Astrocyte (in vitro differentiated cells and primary cell): ENCODE data around the gene MCL1. TPM values are rescaled to one million over a fixed set of nuclear protein-coding genes. Genes with fewer than 3 reads are reported as not detected.
"Not testable (repeated sequence)": the region's sequence is repeated elsewhere in the genome, so short reads cannot be mapped to it uniquely, and the experiment has no call there.

Source experiments
- DNase-seq: peaks from one replicate; pipeline ENCODE4 v3.0.0-alpha.2; 2010; ENCODE audit warnings: low read depth
- FAIRE-seq: peaks from 2 replicates; lab custom pipeline; 2011; peaks lifted over from hg19 to GRCh38; lab: Jason Lieb, UNC
- H2AFZ ChIP-seq: 2 replicates; pipeline ENCODE4 v1.6.0; 2012; ENCODE audit warnings: low read depth, low read length, inconsistent platforms
- H3K27ac ChIP-seq: 2 replicates; pipeline ENCODE4 v1.5.1; 2011; ENCODE audit warnings: low read depth, low read length, inconsistent platforms
- H3K27me3 ChIP-seq: 2 replicates; pipeline ENCODE4 v1.6.0; 2011; ENCODE audit warnings: low read length, inconsistent platforms; ENCODE audit not compliant: insufficient read depth
- H3K36me3 ChIP-seq: 2 replicates; pipeline ENCODE4 v1.5.1; 2011; ENCODE audit warnings: low read length, inconsistent platforms; ENCODE audit not compliant: insufficient read depth
- H3K4me1 ChIP-seq: 2 replicates; pipeline ENCODE4 v1.5.1; 2011; ENCODE audit warnings: low read length, inconsistent platforms; ENCODE audit not compliant: insufficient read depth
- H3K4me2 ChIP-seq: 2 replicates; pipeline ENCODE4 v1.6.0; 2012; ENCODE audit warnings: low read length, inconsistent platforms
- H3K4me3 ChIP-seq: 2 replicates; pipeline ENCODE4 v1.5.1; 2011; ENCODE audit warnings: low read depth, mild to moderate bottlenecking, low read length, inconsistent platforms; ENCODE audit not compliant: insufficient read depth
- H3K79me2 ChIP-seq: 2 replicates; pipeline ENCODE4 v1.6.0; 2012; ENCODE audit warnings: mild to moderate bottlenecking, low read length, inconsistent platforms; ENCODE audit not compliant: insufficient read depth
- H3K9ac ChIP-seq: 2 replicates; pipeline ENCODE4 v1.6.0; 2012; ENCODE audit warnings: mild to moderate bottlenecking, low read length, inconsistent platforms
- H3K9me3 ChIP-seq: 2 replicates; pipeline ENCODE4 v1.5.1; 2012; ENCODE audit warnings: low read depth, mild to moderate bottlenecking, low read length, inconsistent platforms; ENCODE audit not compliant: insufficient read depth
- H4K20me1 ChIP-seq: 2 replicates; pipeline ENCODE4 v1.6.0; 2012; ENCODE audit warnings: low read length, inconsistent platforms; ENCODE audit not compliant: insufficient read depth
- H3K27ac Mint-ChIP-seq: one replicate; pipeline ENCODE4 v1.8.0; 2021; ENCODE audit warnings: mild to moderate bottlenecking, mixed read lengths; ENCODE audit not compliant: unreplicated experiment
- H3K27me3 Mint-ChIP-seq: one replicate; pipeline ENCODE4 v1.8.0; 2021; ENCODE audit warnings: low read depth, mixed read lengths; ENCODE audit not compliant: unreplicated experiment
- H3K36me3 Mint-ChIP-seq: one replicate; pipeline ENCODE4 v1.8.0; 2021; ENCODE audit warnings: low read depth, mixed read lengths; ENCODE audit not compliant: unreplicated experiment
- H3K4me1 Mint-ChIP-seq: one replicate; pipeline ENCODE4 v1.8.0; 2021; ENCODE audit warnings: low read depth, mixed read lengths; ENCODE audit not compliant: unreplicated experiment
- H3K4me3 Mint-ChIP-seq: one replicate; pipeline ENCODE4 v1.8.0; 2021; ENCODE audit warnings: mild to moderate bottlenecking, moderate library complexity, mixed read lengths; ENCODE audit not compliant: unreplicated experiment
- H3K9me3 Mint-ChIP-seq: one replicate; pipeline ENCODE4 v1.8.0; 2021; ENCODE audit warnings: mild to moderate bottlenecking, mixed read lengths; ENCODE audit not compliant: unreplicated experiment
- EZH2 ChIP-seq: IDR thresholded peaks from 2 replicates; pipeline ENCODE4 v1.6.1; 2012; ENCODE audit warnings: mild to moderate bottlenecking, low read length, inconsistent platforms; ENCODE audit not compliant: insufficient read depth
- total RNA-seq: library from RNA; stranded (reverse); gene quantifications from 2 replicates; pipeline ENCODE4 v1.2.1, GENCODE V29; 2021
- TF ChIP-seq, protein P1 (sequence below): IDR thresholded peaks from 2 replicates; pipeline ENCODE4 v1.5.1; 2011; ENCODE audit warnings: low read depth, mild to moderate bottlenecking, inconsistent platforms, low read length, moderate library complexity; ENCODE audit not compliant: insufficient read depth

MCL1 gene
- total RNA-seq, 1 donor from 2014 or later: 210 TPM

DNA sequence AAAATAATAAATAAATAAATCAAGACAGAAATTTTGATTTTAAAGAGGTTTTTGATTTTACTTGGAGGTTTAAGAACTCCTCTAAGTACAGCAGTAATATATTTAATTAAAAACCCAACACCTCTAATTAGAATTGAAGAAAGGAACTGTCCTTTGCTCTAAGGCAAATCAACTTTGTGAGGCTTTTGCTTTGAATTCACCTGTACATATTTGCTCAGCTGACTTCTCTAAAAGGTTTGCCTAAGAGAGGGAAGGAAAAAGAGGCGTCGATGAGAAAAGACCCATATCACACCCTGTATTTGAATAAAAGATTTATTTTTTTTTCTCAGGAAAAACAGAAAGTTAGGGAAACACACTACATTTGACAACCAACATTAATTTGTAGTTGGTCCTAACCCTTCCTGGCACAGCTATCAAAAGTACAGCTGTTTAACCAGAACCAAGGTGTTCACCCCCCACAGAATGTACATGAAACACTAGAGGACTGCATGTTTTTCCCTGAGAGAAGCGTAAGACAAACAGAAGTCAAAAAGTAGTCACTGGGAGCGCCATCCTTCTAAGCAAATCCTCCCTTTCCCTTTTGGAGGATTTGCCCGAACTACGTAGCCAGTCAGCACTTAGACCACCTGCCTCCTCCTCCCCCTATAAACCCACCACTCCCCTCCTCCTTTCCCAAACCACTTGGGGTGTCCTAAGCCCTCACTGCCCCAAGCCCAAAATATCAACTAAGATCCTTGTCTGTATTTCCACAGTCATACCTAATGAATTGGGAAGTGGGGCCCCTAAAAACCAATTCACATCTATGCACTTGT lies 4.9 kb downstream of the MCL1 start:
- Histone ChIP-seq H3K79me2 (peaks cover 92% of the 10 kb centered on the region), H3K27me3 (no peaks in the 10 kb centered on the region), H3K27ac (peak overlapping the region; percentile 98), H3K4me2 (peak overlapping the region; percentile 96), H4K20me1 (peaks cover 91% of the 10 kb centered on the region), H3K9ac (peak overlapping the region; percentile 98), H2AFZ (no peak overlapping the region), H3K4me3 (peak overlapping the region; percentile 98), H3K36me3 (peaks cover 56% of the 10 kb centered on the region), H3K9me3 (no peaks in the 10 kb centered on the region), H3K4me1 (peaks cover 43% of the 10 kb centered on the region)
- no peaks in the 10 kb centered on the region for H3K9me3 Mint-ChIP-seq
- peaks cover 51% of the 10 kb centered on the region for H3K36me3 Mint-ChIP-seq
- peaks cover 30% of the 10 kb centered on the region for H3K4me1 Mint-ChIP-seq
- DNase-seq (no peak), FAIRE-seq (no peak)
- no peaks in the 10 kb centered on the region for H3K27me3 Mint-ChIP-seq
- peak overlapping the region; percentile 93 for H3K27ac Mint-ChIP-seq
- peak overlapping the region; percentile 100 for H3K4me3 Mint-ChIP-seq
- no peak for TF ChIP-seq EZH2
- TF ChIP-seq, protein P1, sequence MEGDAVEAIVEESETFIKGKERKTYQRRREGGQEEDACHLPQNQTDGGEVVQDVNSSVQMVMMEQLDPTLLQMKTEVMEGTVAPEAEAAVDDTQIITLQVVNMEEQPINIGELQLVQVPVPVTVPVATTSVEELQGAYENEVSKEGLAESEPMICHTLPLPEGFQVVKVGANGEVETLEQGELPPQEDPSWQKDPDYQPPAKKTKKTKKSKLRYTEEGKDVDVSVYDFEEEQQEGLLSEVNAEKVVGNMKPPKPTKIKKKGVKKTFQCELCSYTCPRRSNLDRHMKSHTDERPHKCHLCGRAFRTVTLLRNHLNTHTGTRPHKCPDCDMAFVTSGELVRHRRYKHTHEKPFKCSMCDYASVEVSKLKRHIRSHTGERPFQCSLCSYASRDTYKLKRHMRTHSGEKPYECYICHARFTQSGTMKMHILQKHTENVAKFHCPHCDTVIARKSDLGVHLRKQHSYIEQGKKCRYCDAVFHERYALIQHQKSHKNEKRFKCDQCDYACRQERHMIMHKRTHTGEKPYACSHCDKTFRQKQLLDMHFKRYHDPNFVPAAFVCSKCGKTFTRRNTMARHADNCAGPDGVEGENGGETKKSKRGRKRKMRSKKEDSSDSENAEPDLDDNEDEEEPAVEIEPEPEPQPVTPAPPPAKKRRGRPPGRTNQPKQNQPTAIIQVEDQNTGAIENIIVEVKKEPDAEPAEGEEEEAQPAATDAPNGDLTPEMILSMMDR: no peak

DNA sequence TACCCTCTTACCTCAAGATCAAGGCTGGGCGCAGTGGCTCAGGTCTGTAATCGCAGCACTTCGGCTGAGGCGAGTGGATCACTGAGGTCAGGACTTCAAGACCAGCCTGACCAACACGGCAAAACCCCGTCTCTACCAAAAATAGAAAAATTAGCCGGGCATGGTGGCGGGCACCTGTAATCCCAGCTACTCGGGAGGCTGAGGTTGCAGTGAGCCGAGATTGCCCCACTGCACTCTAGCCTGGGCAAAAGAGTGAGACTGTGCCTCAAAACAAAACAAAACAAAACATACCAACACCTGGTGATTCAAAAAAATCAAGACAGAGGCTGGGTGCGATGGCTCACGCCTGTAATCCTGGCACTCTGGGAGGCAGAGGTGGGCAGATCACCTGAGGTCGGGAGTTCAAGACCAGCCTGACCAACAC lies 5.8 kb downstream of the MCL1 start:
- not testable (repeated sequence) for H3K9me3 ChIP-seq, H3K9me3 Mint-ChIP-seq, H3K27me3 Mint-ChIP-seq, FAIRE-seq, H2AFZ ChIP-seq, DNase-seq, H3K27me3 ChIP-seq
- peaks cover 56% of the 10 kb centered on the region for H3K36me3 ChIP-seq
- Mint-ChIP-seq H3K4me3 (peak overlapping the region; percentile 100), H3K27ac (peak overlapping the region; percentile 99), H3K36me3 (peaks cover 52% of the 10 kb centered on the region), H3K4me1 (peaks cover 35% of the 10 kb centered on the region)
- H3K79me2 ChIP-seq: peaks cover 85% of the 10 kb centered on the region
- H4K20me1 ChIP-seq: peaks cover 91% of the 10 kb centered on the region
- H3K27ac ChIP-seq: peak overlapping the region; percentile 54
- peak overlapping the region; percentile 35 for H3K4me3 ChIP-seq
- peak overlapping the region; percentile 68 for H3K4me2 ChIP-seq
- H3K9ac ChIP-seq: peak overlapping the region; percentile 40
- H3K4me1 ChIP-seq: peaks cover 50% of the 10 kb centered on the region

DNA sequence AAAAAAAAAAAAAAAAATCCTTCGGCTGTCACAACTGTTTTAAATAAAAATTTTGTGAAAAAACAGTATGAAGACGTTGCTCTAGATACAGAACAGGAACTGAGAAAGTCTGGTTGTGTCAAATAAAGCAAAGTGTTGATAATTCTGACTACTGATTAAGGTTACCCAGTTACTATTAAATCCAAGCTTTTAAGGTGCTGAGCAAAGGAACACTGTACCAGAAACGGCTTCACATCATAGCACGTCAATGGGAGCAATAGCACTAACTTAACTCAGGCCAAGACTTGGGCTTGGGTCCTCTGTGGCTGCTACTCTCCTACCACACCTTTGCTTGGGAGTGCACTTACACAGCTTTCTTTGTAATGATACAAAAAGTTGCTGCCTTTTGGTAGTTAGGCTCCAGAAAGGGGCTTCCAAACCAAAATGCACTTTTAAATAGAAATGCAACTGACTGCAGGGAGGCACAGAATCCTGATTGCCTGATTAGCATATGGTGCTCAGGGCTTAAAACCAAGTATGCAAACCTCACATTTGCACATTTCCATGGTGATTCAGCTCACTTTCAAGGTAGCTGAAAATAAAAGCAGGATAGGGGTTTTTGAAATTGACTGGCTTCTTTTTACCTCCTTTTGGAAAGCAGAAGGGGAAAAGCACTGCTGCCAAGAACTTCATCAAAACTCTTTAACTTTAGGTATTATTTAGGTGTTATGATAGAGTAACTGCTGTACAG lies 6.3 kb downstream of the MCL1 start:
- Histone ChIP-seq H3K4me1 (peaks cover 55% of the 10 kb centered on the region), H3K9ac (peak overlapping the region; percentile 40), H3K4me3 (peak overlapping the region; percentile 35), H4K20me1 (peaks cover 88% of the 10 kb centered on the region), H3K36me3 (peaks cover 53% of the 10 kb centered on the region), H3K9me3 (no peaks in the 10 kb centered on the region), H2AFZ (no peak overlapping the region), H3K27ac (peak overlapping the region; percentile 54), H3K4me2 (peak overlapping the region; percentile 68), H3K79me2 (peaks cover 80% of the 10 kb centered on the region), H3K27me3 (no peaks in the 10 kb centered on the region)
- peak overlapping the region; percentile 100 for H3K4me3 Mint-ChIP-seq
- peaks cover 40% of the 10 kb centered on the region for H3K4me1 Mint-ChIP-seq
- peaks cover 46% of the 10 kb centered on the region for H3K36me3 Mint-ChIP-seq
- DNase-seq (no peak), FAIRE-seq (no peak)
- H3K27ac Mint-ChIP-seq: peak overlapping the region; percentile 99
- H3K27me3 Mint-ChIP-seq: no peaks in the 10 kb centered on the region
- TF ChIP-seq EZH2: no peak
- TF ChIP-seq, protein P1: no peak
- no peaks in the 10 kb centered on the region for H3K9me3 Mint-ChIP-seq
